HG03520 (cell line): Measurements from ENCODE around the gene PRLHR.

Experiments
- ATAC-seq: cut with Tn5 transposase; IDR thresholded peaks from one replicate; pipeline ENCODE4 v1.9.1; 2021; ENCODE audit warnings: mild to moderate bottlenecking, moderate library complexity; ENCODE audit not compliant: unreplicated experiment

PRLHR gene

GRCh38 chr10:118564114-118564513 lies 31.3 kb downstream of the PRLHR start:
- no peak for ATAC-seq

GRCh38 chr10:118563373-118563890 lies 32.0 kb downstream of the PRLHR start:
- ATAC-seq = no peak

GRCh38 chr10:118562851-118563250 lies 32.6 kb downstream of the PRLHR start:
- no peak for ATAC-seq

- no peak for ATAC-seq
Observed at GRCh38 chr10:118557946-118558345, 37.5 kb downstream of the PRLHR start.

- ATAC-seq = no peak
Observed at GRCh38 chr10:118551535-118552100, 43.8 kb downstream of the PRLHR start.

- no peak for ATAC-seq
Observed at GRCh38 chr10:118547282-118547681, 48.2 kb downstream of the PRLHR start.

- no peak for ATAC-seq
Observed at GRCh38 chr10:118546479-118546878, 49.0 kb downstream of the PRLHR start.

- no peak for ATAC-seq
Observed at GRCh38 chr10:118545381-118545780, 50.1 kb downstream of the PRLHR start.

- no peak for ATAC-seq
Observed at GRCh38 chr10:118544401-118544948, 51.0 kb downstream of the PRLHR start.

GRCh38 chr10:118543714-118544400 lies 51.6 kb downstream of the PRLHR start:
- ATAC-seq = peak; percentile 68

- ATAC-seq = no peak
Observed at GRCh38 chr10:118542745-118543144, 52.7 kb downstream of the PRLHR start.

- no peak for ATAC-seq
Observed at GRCh38 chr10:118542205-118542604, 53.2 kb downstream of the PRLHR start.

GRCh38 chr10:118541718-118542117 lies 53.7 kb downstream of the PRLHR start:
- ATAC-seq = no peak
